ENCODE measurements around the gene DROSHA. TPM values are rescaled to one million over a fixed set of nuclear protein-coding genes. Genes with fewer than 3 reads are reported as not detected.

The DROSHA gene
- total and polyA plus RNA-seq, 4 experiments from 2014 or later, result 8.8 to 92.6 (median 50.7) TPM

GRCh38 chr5:31355337-31355736 is 176.6 kb downstream of the DROSHA start:
- Mint-ChIP-seq H3K27ac (no peak overlapping the region), H3K4me1 (no peaks in the 10 kb centered on the region), H3K27me3 (peaks cover 4 to 6% of the 10 kb centered on the region in 2 donors), H3K36me3 (no peaks in the 10 kb centered on the region), H3K9me3 (peaks cover 0 to 5% (median 2%) of the 10 kb centered on the region in 8 donors), H3K4me3 (no peak overlapping the region)
- Histone ChIP-seq H3K27ac (ENCODE audit: low read depth, low read length) (no peak overlapping the region), H3K4me3 (ENCODE audit: low read length in 2 of 2) (no peak overlapping the region), H3K4me1 (ENCODE audit: insufficient read depth, low read length) (no peaks in the 10 kb centered on the region), H3K27me3 (ENCODE audit: insufficient read depth, low read length) (no peaks in the 10 kb centered on the region), H3K36me3 (ENCODE audit: insufficient read depth, low read length) (no peaks in the 10 kb centered on the region), H3K9me3 (ENCODE audit: control insufficient read depth in 1 of 2, low read length in 2 of 2) (no peaks in the 10 kb centered on the region)
- ChIA-PET CTCF (ENCODE audit: partially characterized antibody) (no interaction called here), POLR2A (ENCODE audit: partially characterized antibody) (no interaction called here)
- intact Hi-C loops (cut with micrococcal nuclease), result loop anchor here (10.0 kb wide), 1 partner anchor 479 kb away; no protein-coding TSS in a partner anchor
- no peak for DNase-seq

Other genes with a start within 250 kb of the DROSHA start
- gene C5orf22, start 208 bp upstream of the DROSHA start, total RNA-seq, result 10 to 100 TPM; 26.9 to 30.9 TPM
- 10 to 100 TPM; 20.1 to 27.6 TPM for gene C5orf22, start 208 bp upstream of the DROSHA start, polyA plus RNA-seq
- gene PDZD2, start 107.0 kb upstream of the DROSHA start, total RNA-seq, result 1 to 10 TPM in 1 of 2 experiments, under 1 TPM in 1; 0.64 to 1.1 TPM
- gene PDZD2, start 107.0 kb upstream of the DROSHA start, polyA plus RNA-seq, result under 1 TPM; 0.07 to 0.72 TPM